A204.1 (cell line): ENCODE measurements around the gene FBN1.

Experiments used
- FAIRE-seq: peaks from 2 replicates; lab custom pipeline; 2012; peaks lifted over from hg19 to GRCh38; lab: Jason Lieb, UNC

FBN1 gene

DNA sequence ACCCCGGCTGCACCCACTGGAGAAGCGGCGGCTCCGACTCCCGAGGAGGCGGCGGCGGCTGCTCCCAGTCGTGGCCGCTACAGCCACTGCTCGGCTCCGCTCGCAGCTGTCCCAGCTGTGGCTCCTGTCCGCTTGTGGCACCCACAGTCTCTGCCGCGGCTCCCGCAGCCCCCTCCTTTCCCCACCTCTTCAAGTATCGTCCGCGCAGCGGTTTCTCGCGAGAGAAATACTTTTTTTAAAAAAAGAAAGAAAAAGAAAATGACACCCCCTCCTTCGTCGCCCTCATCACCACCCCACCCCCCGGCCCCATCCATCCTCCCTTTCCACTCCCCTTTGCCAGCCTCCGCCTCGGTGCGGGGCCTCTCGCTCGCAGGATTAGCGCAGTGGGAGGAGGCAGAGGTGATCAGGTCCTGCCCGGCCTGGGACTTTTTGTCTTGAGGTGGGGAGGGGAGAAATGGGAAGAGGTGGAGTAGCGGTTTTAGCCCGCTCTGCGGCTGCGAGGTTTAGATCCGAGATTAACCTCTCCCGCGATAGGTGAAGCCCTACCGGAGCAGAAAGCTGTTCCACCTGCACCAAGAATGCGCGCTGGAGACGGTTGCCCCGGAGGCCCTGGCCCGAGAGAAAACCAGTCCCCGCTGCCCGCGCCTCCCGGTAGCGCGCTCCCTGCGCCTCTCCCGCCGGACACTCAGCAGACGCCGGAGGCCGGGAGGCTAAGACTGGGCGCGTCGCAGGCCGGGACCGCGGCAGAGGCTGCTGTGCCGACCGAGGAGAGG, at the start of gene FBN1:
TSS of gene FBN1 (minus strand) at position 152 of the 773 bp plus-strand sequence. CDS start 940 bp downstream, outside the sequence.
- no peak for FAIRE-seq

DNA sequence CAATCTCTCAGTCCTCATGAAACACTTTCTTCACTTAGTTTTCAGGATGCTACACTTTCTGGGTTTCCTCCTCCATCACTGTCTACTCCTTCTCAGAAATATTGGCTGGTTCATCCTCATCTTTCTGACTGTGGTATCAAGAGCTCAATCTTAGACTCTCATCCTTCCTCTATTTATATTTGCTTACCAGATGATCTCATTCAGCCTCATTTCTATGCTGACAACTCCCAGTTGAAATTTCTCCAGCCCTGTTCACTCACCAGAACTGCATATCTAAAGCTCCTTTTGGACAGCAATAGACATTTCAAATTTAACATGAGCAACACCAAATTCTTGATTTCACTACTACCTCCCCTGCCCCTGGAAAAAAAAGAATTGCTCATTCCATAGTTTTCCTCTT, 48.0 kb upstream of the FBN1 start:
- no peak for FAIRE-seq

DNA sequence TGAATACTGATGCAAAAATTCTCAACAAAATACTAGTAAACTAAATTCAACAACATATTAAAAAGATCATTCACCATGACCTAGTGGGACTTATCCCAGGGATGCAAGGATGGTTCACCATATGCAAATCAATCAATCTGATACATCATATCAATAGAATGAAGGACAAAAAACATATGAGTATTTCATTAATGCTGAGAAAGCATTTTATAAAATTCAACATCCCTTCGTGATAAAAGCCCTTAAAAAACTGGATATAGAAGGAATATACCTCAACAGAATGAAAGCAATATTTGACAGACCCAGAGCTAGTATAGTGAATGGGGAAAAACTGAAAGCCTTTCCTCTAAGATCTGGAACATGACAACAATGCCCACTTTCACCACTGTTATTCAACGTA, 43.0 kb upstream of the FBN1 start:
- no peak for FAIRE-seq

DNA sequence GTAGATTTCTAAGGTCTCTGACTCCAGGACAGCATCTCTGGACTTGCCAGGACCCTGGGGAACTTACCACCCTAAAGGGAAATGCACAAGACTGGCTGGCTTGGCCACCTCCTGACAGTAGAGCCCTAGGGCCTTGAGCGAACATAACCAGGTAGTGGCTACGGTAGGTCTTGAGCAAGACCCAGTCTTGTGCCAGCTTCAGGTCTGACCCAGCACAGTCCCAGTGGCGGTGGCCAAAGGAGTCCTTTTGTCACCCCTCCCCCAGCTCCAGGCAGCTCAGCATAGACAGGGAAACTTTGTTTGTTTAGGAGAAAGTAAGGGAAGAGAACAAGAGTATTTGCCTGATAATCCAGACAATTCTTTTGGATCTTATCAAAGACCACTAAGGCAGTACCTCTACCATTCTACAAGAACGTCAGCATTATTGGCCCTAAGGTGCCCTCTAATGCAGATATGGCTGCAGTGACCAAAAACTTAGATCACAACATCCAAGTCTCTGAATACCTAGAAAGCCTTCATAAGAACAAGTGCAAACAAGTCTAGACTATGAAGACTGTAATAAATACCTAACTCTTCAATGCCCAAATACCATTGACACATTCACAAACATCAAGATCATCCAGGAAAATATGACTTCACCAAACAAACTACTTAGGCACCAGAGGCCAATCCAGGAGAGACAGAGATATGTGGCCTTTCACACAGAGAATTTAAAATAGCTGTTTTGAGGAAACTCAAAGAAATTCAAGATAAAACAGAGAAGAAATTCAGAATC, 38.7 kb upstream of the FBN1 start:
- no peak for FAIRE-seq

DNA sequence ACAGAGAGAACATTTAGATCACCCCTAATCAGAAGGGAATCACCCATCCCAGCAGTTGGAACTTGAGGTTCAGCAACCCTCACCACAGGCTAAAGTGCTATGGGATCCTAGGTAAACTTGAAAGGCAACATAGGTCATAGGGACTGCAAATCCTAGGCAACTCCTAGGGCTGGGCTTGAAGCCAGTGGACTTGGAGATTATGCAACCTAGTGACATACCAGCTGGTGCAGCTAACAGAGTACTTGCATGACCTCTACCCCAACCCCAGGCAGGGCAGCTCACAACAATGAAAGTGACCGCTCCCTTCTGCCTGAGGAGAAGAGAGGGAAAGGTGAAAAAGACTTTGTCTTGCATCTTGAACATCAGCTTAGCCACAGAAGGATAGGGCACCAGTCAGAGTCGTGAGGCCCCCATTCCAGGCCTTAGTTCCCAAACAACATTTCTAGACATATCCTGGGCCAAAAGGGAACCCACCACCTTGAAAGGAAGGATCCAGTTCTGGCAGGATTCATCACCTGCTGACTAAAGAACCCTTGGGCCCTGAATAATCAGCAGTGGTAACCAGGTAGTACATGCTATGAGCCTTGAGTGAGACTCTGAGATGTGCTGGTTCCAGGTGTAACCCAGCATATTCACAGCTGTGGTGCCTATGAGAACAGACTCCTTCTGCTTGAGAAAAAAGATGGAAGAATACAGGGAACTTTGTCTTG, 37.6 kb upstream of the FBN1 start:
- FAIRE-seq, result no peak

DNA sequence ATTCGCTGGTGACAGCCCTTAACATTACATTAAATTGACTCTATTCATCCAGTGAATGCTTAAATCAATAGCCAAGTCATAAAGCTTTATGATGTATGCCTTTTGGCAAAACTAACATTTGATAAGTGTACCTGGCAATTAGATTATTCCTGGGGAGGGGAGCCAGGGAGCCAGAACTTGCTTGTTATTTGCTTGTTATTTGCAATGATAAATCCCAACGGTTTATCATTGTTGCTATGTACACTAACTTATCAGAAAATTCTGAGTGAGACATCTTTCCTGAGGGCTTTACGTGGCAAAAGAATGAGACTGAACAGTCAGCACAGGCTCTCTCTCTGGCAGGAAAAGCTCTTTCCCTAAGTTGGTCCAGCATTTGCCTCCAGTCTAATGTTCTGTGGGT, 35.8 kb upstream of the FBN1 start:
- FAIRE-seq, result no peak

DNA sequence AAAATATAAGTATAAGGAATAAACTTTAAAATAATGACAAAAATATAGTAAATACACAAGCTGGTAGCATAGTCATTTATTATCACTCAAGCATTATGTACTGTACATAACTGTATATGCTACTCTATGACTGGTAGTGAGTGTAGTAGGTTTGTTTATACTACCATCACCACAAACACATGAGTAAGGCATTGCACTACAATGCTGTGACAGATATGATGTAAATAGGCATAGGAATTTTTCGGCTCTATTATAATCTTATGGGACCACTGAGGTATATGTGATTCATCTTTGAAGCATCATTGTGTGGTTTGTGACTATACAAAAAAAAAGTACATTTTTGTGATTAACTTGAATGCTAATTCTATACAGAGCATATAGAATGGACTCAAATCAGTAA, 35.3 kb upstream of the FBN1 start:
- FAIRE-seq, result no peak

DNA sequence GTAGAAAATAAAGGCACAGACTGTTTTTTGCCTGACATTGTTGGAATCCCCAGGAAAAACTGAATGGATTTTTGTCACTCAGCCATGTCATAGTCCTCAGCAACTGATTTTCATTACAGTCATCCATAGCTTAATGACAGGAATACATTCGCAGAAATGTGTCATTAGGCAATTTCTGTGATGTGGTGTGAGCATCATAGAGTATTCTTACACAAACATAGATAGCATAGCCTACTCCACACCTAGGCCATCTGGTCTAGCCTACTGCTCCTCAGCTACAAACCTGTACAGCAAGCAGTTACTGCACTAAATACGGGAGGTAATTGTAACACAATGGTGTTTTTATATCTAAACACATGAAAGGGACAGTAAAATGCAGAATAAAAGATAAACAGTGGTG, 34.4 kb upstream of the FBN1 start:
- FAIRE-seq, result no peak

DNA sequence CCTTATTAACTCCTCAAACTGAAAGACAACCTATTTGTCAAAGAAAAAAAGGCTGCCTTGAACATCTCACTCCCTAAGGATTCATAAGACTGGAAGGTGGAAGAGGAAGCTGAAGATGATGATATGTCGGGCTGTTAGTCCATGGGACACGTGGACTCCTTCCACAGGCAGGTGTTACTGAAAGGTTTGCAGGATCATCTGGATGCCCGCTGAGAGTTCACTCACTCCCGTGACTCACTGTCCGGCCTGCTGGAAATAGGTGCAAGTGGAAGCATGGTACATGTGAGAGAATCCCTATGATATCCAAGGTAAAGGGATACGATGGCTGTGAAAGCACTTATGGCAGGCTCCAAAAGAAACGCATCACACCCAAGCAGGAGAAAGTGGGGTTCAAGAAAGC, 33.3 kb upstream of the FBN1 start:
- no peak for FAIRE-seq

DNA sequence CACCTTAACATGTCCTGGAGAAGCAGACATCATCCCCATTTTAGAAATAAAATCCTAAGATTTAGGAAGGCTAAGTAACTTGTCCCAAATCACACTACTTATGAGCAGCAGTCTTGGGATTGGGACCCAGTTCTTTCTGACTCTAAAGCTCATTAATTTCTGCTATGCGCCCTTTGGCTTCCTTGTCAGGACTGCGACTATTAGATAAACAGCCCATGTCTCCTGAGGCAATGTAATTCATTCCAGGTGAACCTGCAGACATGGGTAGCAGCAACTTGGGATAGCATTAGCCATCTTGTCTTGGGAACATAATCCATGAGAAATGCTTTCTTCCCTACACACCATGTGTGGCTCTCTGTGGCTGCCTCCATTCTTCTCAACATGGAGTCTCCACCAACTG, 32.3 kb upstream of the FBN1 start:
- no peak for FAIRE-seq

DNA sequence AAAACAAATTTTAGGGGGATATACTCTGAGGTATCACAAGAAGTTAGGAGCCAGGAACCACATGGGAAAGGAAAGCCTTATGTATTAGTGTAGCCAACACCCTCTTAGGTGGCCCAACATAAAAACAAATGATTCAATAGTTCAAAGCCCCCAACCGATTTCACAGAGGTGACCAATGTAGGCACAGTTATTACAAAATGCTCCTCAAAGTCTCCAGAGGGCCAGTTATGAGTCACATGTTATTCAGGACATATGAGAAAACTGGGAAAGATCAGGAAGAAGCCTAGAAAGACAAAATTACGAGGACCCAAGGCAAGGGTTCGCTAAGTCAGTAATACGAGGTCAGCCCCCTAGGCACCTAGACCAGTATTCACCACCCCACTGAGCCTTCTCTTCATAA, 29.9 kb upstream of the FBN1 start:
- FAIRE-seq, result no peak

DNA sequence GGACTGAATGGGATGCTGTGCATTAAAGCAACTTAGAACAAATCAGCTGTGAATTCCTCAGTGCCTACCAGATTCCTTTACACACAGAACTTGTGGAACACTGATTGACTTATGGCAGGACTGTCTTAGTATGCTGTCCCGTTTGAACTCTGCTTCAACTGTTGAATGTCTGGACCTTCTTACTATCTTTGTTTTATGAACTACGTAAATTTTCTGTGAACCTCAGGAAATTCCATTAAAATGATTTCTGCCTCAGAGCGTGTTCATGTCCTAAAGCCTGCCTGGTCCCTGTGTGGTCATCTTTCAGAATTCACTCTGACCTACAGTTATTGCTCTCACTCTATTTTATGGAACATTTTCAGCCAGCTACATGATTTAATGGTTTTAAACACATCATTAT, 29.4 kb upstream of the FBN1 start:
- FAIRE-seq, result no peak

DNA sequence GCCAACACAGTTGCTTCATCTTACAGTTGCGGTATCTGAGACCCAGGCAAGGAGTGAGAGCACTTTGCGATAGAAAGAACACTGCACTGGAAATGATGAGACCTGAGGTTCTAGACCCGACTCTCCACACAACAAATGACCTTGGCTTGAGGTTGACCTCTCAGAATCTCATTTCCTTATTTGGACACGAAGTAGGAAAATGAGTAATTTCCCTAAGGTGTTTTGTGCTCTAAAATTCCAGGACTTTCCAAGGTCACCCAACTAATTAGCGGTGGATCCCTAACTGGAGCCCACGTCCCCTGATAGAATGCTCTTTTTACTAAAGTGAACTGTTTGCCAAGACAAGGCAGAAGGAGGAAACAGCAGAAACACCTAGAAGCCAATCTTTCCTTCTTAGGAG, 26.7 kb upstream of the FBN1 start:
- FAIRE-seq, result no peak

DNA sequence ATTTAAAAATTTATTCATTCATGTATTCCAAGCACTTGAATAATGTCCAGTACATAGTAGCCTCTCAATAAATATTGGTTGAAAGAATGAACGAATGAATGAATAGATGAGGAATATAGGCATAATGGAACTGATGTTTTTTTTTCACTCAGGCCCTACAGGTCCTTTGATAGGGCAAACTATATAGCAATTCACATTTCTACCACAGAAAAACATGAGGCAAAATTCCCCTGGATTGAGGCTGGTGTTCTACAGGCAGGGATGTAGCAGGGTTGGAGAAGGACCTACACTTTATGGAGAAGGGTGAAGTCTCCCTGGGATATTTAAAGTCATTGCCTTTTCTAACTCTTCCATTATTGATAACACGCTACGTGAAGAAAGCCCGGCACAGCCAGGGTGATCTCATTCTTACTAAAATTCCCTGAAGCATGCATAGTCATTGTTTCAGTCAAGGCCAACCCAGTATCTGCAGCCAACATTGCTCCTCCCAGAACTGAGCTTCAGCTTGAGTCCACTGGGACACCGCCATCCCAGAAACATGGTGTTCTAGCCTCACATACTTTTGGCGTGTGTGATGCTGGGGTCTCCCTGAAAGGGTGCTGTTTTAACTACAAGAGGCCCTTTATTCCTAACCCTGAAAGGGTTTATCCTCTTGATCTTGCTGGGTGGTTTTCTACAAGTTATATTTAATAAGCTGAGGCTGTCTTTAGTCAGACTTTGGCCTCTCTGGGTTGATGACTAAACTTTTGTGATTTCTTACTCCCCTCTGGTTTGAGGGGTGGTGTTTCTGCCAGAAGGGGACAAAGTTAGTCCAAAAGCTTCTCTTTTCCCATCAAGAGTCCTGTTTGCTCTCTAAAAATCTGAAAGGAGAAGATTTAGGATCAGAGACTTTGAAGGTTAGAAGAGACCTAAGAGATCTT, 25.9 kb upstream of the FBN1 start:
- no peak for FAIRE-seq

DNA sequence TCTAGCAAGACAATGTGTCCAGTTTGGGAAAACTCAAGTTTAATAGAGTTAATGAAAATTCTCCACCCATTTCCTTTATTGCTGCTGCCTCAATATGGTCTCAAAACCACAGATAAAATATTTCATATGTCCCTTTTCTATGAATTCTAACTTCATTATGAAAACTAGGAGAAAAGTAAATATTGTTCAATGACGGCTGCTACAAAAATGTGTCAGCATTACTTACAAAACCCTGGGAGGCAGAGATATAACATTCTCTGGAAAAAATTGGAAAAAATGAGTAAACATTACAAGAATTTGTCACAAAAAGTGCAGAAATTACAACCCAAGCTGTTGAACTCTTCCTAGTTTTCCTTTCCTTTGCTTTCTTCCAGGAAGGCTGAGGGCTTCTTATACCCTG, 22.2 kb upstream of the FBN1 start:
- no peak for FAIRE-seq

DNA sequence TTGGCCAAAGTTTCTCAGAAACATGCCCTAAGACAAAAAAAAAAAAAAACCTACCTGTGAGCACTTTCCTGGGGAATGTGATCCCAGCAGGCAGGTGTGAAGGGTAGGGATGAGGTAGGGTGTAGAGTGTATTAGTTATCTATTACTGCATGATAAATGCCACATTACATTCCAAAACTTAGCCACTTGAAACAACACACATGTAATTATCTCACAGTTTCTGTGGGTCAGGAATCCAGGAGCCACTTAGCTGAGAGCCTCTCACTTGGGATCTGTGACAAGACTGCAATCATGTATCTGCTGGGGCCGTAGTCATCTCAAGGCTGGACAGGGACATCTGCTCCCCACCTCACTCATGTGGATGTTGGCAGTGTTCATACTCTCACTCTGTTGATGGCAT, 18.9 kb upstream of the FBN1 start:
- FAIRE-seq, result no peak

DNA sequence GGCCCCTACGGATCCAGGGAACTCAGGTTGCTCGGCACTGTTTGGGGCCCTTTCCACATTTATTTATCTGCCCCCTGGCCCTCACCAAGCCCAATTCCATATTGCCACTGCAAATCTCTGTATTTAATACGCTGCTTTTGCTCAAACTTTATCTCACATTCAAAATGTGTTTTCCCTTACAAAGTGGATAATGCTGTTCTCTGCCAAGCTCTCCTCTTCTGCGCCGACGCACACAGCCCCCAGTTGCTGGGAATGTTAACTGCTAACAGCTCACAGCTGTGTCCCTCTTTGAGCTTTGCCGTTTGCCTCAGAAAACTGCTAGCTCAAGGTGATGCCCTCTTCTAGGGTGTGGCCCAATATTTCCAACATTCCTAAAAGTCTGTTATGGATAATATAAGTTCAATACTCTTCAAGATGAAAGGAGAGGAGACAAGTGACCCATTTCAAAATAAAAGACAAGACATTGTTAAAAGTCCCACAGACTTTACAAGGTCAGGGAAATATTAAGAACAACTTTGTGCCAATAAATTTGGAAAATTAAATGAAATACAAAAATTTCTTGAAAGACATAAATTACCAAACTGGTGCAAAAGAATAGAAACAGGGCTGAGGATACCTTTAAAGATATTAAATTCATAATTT, 12.6 kb upstream of the FBN1 start:
- FAIRE-seq, result no peak

DNA sequence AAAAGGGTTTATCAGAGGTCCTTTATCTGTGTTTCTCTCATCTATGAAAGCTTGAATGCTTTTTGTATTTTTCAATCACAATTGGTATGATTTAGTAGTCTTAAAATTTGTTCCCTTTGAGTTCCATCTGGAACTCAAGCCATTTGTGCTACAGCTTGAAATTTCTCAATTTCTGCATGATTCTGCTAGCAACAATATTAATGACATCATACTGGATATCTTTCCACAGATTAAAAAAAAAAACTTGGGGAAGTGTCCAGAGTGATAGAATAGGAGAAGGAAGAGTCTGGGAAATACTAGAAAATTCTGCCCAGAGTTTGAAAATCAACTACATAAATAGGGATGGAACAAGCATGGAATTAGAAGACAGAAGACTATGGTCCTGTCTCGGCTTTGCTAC, 9.3 kb upstream of the FBN1 start:
- no peak for FAIRE-seq

DNA sequence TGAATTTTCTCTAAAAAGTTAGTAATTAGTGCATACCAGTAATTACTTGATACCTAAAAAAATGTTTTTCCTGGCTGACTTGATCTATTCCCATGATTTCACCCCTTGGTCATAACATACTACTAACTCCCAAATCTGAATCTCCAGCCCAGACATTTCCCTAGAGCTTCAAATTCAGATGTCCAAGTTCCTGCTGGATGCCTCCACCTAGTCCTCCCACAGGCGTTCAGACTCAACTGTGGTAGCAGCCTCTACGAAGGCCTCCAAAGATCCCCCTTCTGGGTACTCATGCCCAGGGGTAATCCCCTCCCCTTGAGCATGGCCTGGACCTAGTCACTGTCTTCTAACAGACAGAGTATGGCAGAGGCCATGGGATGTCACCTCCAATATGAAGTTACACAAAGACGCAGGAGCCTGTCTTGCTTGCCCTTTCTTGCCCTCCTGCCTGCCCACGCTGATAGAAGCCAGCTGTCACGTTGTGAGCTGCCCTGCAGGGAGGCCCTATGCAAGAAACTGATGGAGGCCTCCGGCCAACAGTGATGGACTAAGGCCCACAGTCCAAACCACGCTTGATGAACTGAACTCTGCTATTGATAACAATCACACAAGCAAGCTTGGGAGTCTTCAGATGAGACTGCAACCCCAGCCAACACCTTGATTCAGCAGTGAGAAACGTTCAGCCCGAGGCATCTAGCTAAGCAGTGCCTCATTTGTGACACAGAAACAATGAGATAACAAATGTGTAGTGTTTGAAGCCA, 8.6 kb upstream of the FBN1 start:
- FAIRE-seq, result no peak

DNA sequence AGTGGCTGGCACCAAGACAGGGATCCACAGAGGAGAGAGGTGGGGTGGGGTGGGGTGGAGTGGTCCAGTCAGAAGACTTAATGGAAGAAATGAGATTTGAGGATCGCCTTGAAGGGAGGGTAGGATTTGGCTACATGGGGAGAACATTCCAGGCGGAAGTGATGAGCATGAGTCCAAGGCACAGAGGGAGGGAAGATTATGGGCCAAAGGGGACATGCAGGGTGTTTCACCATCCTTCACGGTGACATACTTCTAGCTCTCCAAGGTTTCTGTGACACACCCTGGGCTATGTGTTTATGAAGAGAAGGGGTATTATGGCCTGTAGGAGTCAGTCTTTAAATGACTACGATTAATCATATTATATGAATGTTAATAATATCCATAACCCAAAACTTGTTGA, 7.7 kb upstream of the FBN1 start:
- no peak for FAIRE-seq

DNA sequence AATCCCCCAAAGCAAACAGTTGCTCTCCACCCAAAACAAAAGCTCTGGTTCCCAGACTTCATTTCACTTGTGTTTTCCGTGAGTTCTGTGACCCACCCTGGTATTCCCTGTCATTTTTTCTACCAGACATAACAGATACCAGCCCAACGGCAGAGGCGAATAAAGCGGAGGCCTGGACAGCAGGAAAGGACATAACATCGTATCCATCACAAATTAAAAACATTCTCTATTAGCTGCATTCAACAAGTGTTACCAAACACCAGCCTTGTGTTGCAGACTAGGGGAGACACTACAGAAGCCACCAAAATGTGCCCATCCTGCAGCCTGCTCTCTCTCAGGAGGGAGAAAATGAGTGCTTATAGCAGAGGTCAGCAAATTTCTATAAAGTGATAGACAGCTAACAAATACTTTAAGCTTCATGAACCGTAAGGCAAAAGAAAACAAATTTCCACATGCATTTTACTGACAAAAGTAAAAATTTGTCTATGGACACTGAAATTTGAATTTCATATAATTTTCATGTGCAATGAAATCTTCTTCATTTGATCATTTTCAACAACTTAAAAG, 7.1 kb upstream of the FBN1 start:
- FAIRE-seq, result no peak
